Measurements from ENCODE around the gene SLCO1A2.

GRCh38 chr12:21369141-21369980 is 34.6 kb upstream of the SLCO1A2 start:
- no peak for TF ChIP-seq POLR2A (IDR thresholded peaks at IDR 0.05)
- TF ChIP-seq, protein P1, sequence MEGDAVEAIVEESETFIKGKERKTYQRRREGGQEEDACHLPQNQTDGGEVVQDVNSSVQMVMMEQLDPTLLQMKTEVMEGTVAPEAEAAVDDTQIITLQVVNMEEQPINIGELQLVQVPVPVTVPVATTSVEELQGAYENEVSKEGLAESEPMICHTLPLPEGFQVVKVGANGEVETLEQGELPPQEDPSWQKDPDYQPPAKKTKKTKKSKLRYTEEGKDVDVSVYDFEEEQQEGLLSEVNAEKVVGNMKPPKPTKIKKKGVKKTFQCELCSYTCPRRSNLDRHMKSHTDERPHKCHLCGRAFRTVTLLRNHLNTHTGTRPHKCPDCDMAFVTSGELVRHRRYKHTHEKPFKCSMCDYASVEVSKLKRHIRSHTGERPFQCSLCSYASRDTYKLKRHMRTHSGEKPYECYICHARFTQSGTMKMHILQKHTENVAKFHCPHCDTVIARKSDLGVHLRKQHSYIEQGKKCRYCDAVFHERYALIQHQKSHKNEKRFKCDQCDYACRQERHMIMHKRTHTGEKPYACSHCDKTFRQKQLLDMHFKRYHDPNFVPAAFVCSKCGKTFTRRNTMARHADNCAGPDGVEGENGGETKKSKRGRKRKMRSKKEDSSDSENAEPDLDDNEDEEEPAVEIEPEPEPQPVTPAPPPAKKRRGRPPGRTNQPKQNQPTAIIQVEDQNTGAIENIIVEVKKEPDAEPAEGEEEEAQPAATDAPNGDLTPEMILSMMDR (IDR thresholded peaks at IDR 0.05) = no peak

Measured in adrenal gland (tissue), 5 donors.